Central memory CD8-positive, alpha-beta T cell (primary cell): ENCODE measurements around the gene NFAM1.
A peak's percentile ranks its signal among the peaks of the same experiment; 100 is the strongest.

Experiments
- ATAC-seq: fragments of 150-1000 bp; cut with Tn5 transposase; replicated peaks from 2 replicates; pipeline ENCODE4 v1.10.0; 2022; ENCODE audit warnings: mild to moderate bottlenecking, moderate FRiP score, moderate number of reproducible peaks; ENCODE audit not compliant: poor library complexity, severe bottlenecking; ENCODE audit errors: extremely low read depth
- DNase-seq, 2 donors: peaks; one replicate each; pipeline ENCODE4 v3.0.0; 2021; ENCODE audit warnings: low spot score in 2 of 2
- H3K27ac Mint-ChIP-seq: one replicate; pipeline ENCODE4 v1.8.0; 2022; ENCODE audit warnings: low read depth, mild to moderate bottlenecking, moderate library complexity, mixed read lengths
- H3K27me3 Mint-ChIP-seq: one replicate; pipeline ENCODE4 v1.8.0; 2022; ENCODE audit warnings: mixed read lengths
- H3K36me3 Mint-ChIP-seq: one replicate; pipeline ENCODE4 v1.8.0; 2022; ENCODE audit warnings: mild to moderate bottlenecking, moderate library complexity, mixed read lengths; ENCODE audit not compliant: insufficient read depth
- H3K4me1 Mint-ChIP-seq: one replicate; pipeline ENCODE4 v1.8.0; 2022; ENCODE audit warnings: mixed read lengths
- H3K4me3 Mint-ChIP-seq: one replicate; pipeline ENCODE4 v1.8.0; 2022; ENCODE audit warnings: mild to moderate bottlenecking, moderate library complexity, mixed read lengths
- H3K9me3 Mint-ChIP-seq: one replicate; pipeline ENCODE4 v1.8.0; 2022; ENCODE audit warnings: mixed read lengths

The NFAM1 gene

DNA sequence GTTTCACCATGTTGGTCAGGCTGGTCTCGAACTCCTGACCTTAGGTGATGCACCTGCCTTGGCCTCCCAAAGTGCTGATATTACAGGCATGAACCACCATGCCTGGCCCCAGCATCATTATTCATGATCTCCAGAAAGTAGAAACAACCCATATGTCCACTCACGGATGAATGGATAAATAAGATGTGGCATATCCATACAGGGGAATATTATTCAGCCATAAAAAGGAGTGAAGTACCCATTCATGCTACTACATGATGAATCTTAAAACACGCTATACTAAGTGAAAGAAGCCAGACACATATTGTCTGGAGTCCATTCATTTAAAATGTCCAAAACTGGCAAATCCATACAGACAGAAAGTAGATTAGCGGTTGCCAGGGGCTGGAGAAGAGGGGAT is 81.8 kb downstream of the NFAM1 start:
- Mint-ChIP-seq H3K9me3 (no peaks in the 10 kb centered on the region), H3K36me3 (peaks cover 1% of the 10 kb centered on the region), H3K4me1 (no peaks in the 10 kb centered on the region), H3K27me3 (no peaks in the 10 kb centered on the region), H3K4me3 (no peak overlapping the region), H3K27ac (no peak overlapping the region)
- ATAC-seq (no peak), DNase-seq (no peak)

DNA sequence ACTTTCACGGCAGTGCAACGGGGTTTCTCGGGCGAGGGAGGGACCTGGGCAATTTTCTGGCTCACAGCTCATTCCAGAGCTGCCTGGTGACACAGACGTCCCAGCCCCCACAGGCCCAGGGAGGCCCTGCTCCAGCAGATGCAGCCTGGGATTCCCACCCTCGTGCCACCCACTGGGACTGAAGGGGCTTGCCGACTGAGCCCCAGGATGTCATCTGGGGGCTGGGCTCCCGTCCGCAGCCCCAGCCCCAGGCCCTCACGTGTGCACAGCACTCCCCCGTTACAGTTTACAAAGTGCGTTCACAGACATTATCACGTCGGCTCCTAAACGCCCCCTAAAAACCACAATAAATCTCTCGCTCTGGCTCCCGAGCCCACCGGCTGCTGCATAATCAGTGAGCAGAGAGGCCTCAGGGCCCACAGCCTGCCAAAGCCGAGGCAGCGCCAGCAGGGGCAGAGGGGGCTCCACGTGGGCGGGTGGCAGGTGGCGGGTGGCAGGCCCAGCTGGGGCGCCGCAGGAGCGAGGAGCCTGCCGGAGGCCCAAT is 84.8 kb downstream of the NFAM1 start:
- Mint-ChIP-seq H3K4me3 (no peak overlapping the region), H3K9me3 (no peaks in the 10 kb centered on the region), H3K27ac (no peak overlapping the region), H3K36me3 (peaks cover 2% of the 10 kb centered on the region), H3K4me1 (no peaks in the 10 kb centered on the region), H3K27me3 (no peaks in the 10 kb centered on the region)
- DNase-seq (no peak), ATAC-seq (no peak)

DNA sequence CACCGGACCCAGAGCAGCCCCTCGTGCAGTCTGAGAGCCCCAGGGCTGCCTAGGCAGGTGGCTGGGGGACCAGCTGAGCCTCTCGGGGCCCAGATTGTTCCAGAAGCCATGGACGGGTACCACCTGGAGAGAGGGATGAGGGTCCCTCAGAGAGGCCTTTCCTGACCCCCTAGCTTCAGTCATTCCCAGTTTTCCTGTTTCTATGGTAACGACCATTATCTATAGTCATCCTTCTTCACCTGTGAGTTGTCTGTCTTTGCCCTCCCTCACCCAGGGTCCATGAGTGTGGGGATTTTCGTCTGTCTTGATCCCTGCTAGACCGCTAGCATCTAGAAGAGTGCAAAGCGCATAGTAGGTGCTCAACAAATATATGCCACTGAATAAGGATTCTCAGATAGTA is 85.5 kb downstream of the NFAM1 start:
- peaks cover 2% of the 10 kb centered on the region for H3K36me3 Mint-ChIP-seq
- no peak for ATAC-seq

DNA sequence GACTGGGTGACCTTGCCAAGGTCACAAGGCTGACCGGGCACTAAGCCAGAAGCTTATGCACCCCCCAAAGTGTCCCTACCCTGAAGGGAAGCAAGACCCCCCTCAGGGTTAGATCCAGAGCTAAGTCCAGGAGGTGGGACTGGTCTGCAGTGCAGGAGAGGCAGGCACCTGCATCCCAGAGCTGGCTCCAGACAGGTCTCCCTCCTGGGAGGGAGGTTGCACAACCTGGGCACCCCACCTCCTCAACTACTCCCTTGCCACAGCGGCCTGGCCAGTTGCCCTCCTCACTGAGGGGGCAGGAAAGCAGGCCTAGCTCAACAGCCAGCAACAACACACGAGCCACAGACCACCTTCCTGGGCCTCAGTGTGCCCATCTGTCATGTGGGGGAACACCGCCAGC is 86.7 kb downstream of the NFAM1 start:
- Mint-ChIP-seq H3K4me3 (peak overlapping the region; percentile 62), H3K4me1 (no peaks in the 10 kb centered on the region), H3K9me3 (no peaks in the 10 kb centered on the region), H3K36me3 (peaks cover 2% of the 10 kb centered on the region), H3K27ac (no peak overlapping the region), H3K27me3 (no peaks in the 10 kb centered on the region)
- no peak for DNase-seq
- no peak for ATAC-seq

More for the DNA sequence above, 85.5 kb downstream of the NFAM1 start:
- Mint-ChIP-seq H3K9me3 (no peaks in the 10 kb centered on the region), H3K27ac (no peak overlapping the region), H3K4me1 (no peaks in the 10 kb centered on the region), H3K4me3 (no peak overlapping the region), H3K27me3 (no peaks in the 10 kb centered on the region)
- no peak for DNase-seq

DNA sequence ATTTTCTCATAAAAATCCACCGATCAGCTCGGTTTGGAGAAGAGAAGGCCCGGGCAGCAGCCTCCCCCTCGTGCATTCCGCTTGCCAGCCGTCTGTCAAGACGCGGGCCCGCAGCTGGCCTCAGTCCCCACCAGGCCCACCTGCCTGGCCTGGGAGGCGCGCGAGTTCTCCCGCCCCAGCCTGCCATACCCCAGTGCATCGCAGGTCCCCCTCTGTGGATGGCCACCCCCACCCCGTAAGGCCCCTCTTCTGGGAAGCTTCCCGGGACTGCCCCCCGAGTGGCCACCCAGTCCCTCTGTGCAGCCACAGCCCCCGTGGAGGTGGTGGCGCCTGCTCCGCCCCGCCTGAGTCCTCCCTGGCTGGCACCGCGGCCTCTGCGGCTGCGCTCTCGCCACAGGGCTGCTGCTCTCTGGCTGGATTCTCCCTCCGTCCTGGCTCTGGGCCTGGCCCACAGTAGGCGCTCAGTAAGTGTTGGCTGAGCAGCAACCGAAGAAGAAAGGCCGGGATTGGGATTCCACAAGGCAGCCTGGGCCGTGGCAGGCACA is 87.8 kb downstream of the NFAM1 start:
- Mint-ChIP-seq H3K4me3 (peak overlapping the region; percentile 62), H3K36me3 (peaks cover 2% of the 10 kb centered on the region), H3K4me1 (no peaks in the 10 kb centered on the region), H3K9me3 (no peaks in the 10 kb centered on the region), H3K27me3 (no peaks in the 10 kb centered on the region), H3K27ac (no peak overlapping the region)
- no peak for ATAC-seq
- DNase-seq, result no peak

DNA sequence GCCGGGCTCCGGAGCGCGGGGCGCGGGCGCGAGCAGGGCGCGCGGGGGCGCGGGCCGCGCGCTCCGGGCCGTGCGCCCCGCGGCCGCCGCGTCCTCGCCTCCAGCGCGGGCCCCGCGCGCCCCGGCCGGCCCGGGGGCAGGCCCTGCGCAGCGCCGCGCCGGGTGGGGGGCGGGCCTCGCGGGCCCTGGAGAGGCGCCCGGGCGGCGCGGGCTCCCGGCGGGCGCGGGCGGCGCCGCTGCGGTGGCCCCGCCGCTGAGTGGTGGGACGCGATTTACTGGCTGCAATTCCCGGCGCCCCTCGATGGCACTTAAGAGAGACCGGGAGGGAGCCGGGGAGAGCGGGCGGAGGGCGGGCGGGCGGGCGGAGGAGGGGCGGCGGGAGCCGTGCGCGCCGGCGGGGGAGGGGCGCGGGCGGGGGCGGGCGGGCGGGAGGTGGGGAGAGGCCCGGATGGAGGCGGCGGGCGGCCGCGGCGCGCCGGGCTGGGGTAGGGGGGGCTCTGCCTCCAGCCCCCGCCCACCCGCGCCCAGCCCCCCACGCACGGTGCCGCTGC is 88.6 kb downstream of the NFAM1 start:
- H3K36me3 Mint-ChIP-seq, result peaks cover 2% of the 10 kb centered on the region
- H3K4me1 Mint-ChIP-seq, result no peaks in the 10 kb centered on the region
- H3K4me3 Mint-ChIP-seq, result peak overlapping the region; percentile 62
- no peaks in the 10 kb centered on the region for H3K27me3 Mint-ChIP-seq
- no peaks in the 10 kb centered on the region for H3K9me3 Mint-ChIP-seq
- ATAC-seq (peak; percentile 72), DNase-seq (no peak)
- H3K27ac Mint-ChIP-seq, result no peak overlapping the region

DNA sequence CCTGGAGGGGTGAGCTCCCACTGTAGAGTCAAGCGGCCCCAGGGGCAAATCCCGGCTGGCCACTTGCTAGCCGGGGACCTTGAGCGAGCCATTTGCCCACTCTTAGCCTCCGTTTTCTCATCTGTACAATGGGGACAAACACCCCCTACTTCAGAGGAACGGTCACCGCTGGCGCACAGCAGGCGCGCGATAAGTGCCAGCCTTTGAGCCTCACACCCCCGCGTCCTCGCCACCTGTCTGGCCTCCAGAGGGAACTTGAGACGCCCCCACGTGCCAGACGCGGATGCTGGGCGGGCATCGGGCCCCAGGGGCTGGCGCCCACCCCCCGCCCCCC is 89.1 kb downstream of the NFAM1 start:
- H3K27me3 Mint-ChIP-seq, result no peaks in the 10 kb centered on the region
- H3K4me1 Mint-ChIP-seq, result no peaks in the 10 kb centered on the region
- peak; percentile 12 for ATAC-seq

DNA sequence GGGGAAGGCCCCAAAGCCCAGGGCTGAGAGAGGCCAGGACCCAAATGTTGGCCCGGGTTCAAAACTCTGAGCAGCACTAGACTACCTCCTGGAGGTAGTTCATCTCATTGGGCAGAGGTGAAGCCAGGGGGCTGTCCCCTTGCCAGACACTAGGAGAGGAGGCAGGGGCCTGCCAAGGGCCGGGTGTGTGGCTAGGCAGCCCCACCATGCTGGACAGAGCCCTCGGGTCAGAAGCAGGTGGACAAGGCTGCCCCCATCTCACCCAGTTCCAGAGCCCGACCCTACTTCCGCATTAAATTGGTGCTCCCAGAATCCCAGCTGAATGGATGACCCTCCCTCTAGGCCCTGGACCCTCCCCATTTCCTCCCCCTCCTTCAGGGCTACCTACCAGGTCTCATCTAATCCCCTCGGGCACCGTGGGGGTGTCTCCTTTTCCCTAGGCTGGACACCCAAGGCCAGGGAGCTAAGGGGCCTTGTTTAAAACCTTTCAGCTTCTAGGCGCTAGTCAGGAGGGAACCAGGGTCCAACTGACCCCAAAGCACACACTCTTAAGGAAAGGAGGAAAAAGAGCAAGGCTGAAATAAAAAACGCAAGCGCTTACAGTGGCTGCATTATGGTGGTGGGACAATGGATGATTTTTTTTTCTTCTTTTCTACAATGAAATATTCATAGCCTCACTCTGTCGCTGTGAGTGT is 89.6 kb downstream of the NFAM1 start:
- Mint-ChIP-seq H3K4me3 (peak overlapping the region; percentile 62), H3K4me1 (no peaks in the 10 kb centered on the region), H3K9me3 (no peaks in the 10 kb centered on the region), H3K27me3 (no peaks in the 10 kb centered on the region), H3K36me3 (peaks cover 2% of the 10 kb centered on the region), H3K27ac (no peak overlapping the region)
- DNase-seq (no peak), ATAC-seq (no peak)

More for the DNA sequence above, 89.1 kb downstream of the NFAM1 start:
- H3K4me3 Mint-ChIP-seq, result peak overlapping the region; percentile 62
- DNase-seq, result no peak
- no peaks in the 10 kb centered on the region for H3K9me3 Mint-ChIP-seq
- peaks cover 2% of the 10 kb centered on the region for H3K36me3 Mint-ChIP-seq
- H3K27ac Mint-ChIP-seq, result no peak overlapping the region

DNA sequence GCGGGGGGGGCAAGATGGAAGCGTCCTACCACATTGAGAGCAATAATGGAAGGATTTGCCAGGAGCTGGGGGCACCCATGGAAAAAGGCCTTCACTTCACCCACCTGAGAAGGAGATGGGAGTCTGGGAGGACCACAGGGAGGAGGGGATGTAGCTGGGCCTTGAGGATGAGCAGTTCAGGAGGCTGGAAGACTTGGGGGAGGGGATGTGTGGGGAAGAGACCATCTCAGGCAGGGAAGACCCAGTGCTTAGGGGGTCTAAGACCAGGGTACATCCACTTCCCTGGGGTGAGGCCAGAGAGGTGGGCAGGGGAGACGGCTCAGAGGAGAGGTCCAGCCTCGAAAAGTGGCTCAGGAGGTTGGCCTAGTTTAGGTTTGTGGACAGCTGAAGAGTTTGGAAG is 90.4 kb downstream of the NFAM1 start:
- no peak for DNase-seq
- Mint-ChIP-seq H3K36me3 (peaks cover 2% of the 10 kb centered on the region), H3K9me3 (no peaks in the 10 kb centered on the region), H3K27ac (no peak overlapping the region), H3K4me3 (peak overlapping the region; percentile 62), H3K27me3 (no peaks in the 10 kb centered on the region), H3K4me1 (no peaks in the 10 kb centered on the region)
- ATAC-seq, result no peak

DNA sequence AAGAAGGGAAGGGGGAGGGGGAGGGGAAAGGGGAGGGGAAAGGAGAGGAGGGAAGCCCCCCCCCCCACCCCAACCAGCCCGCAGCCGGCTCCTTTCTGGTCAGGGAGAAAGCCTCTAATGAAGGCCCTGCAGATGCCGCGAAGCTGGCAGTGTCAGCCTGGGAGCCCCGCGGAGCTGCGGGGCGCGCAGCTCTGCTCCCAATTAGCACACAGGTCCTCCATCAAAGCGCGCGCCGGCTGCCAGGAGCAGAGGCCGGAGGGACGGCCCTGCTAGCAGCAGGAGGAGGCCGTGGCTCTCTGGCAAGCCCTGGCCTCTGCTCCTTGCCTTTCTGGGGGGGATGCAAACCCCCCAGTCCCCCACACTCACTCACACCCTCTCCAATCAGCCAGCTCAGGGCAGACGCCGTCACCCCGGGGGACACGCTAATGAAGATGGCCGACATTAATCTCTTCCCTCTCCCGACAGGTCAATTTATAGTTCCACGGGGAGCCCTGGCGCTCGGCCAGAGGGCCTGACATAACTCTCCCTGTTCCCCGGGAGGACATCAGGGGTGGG is 91.3 kb downstream of the NFAM1 start:
- no peaks in the 10 kb centered on the region for H3K9me3 Mint-ChIP-seq
- H3K27ac Mint-ChIP-seq, result no peak overlapping the region
- no peak for DNase-seq
- H3K4me3 Mint-ChIP-seq, result no peak overlapping the region
- no peaks in the 10 kb centered on the region for H3K4me1 Mint-ChIP-seq
- no peak for ATAC-seq
- peaks cover 2% of the 10 kb centered on the region for H3K36me3 Mint-ChIP-seq
- H3K27me3 Mint-ChIP-seq, result no peaks in the 10 kb centered on the region

DNA sequence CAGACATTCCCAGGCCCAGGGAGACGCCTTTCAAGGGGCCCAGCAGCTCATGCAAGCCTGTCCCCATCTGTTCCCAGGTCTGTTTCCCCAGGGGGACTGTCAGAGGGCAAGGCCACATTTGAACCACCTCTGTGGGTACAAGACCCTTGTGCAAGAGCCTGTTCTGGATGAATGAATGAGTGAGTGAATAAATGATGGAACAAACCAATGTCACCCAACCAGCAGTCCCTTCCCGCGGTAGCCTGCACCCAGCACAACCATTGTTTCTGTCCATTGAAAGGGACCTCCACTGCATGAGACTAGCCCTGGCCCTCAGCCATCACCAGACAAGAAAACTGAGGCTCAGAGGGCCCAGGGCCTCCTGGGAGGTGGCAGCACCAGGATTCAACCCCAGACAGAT is 92.1 kb downstream of the NFAM1 start:
- peaks cover 4% of the 10 kb centered on the region for H3K4me1 Mint-ChIP-seq
- H3K9me3 Mint-ChIP-seq, result no peaks in the 10 kb centered on the region
- no peaks in the 10 kb centered on the region for H3K27me3 Mint-ChIP-seq
- DNase-seq (no peak), ATAC-seq (no peak)
- H3K36me3 Mint-ChIP-seq, result no peaks in the 10 kb centered on the region
- H3K27ac Mint-ChIP-seq, result no peak overlapping the region
- H3K4me3 Mint-ChIP-seq, result no peak overlapping the region

DNA sequence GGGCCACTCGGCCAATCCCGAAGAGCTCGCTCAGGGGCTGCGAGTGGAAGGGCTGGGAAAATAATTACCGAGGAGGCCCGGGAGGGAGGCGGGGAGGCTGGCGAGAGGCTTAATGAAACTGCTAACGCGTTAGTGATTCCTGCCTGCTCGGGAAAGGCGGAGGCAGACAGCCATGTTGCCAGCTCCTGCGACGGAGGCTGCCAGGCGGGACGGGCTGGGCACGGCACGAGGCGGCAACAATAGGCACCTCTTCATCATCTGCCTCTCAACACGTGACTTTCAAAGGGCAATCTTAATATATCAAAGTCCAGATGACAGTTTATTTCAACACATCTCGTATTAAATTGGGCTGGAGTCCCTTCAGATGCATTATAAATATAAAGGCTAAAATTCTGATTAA is 93.7 kb downstream of the NFAM1 start:
- DNase-seq (no peak), ATAC-seq (no peak)
- Mint-ChIP-seq H3K4me1 (peaks cover 7% of the 10 kb centered on the region), H3K9me3 (no peaks in the 10 kb centered on the region), H3K27ac (no peak overlapping the region), H3K27me3 (no peaks in the 10 kb centered on the region), H3K4me3 (no peak overlapping the region), H3K36me3 (no peaks in the 10 kb centered on the region)

DNA sequence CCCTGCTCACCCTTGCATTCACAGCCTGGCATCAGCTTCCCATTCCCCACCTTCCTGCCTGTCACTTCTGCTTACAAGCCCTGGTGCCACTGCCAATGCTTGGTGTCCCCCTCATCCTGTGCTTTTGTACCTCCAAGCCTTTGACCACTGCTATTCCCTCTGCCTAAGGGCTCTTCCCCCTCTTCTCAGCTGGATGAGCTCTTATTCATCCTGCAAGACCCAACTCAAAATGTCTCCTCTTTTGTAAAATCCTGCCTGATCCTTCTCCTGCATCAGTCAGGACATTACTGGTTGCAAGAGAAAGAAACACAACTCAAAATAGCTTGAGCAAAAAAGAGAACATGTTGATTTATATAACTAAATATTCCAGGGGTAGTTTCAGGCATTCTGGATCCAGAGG is 94.8 kb downstream of the NFAM1 start:
- DNase-seq (no peak), ATAC-seq (no peak)
- Mint-ChIP-seq H3K36me3 (no peaks in the 10 kb centered on the region), H3K4me3 (no peak overlapping the region), H3K27ac (peak overlapping the region; percentile 18), H3K27me3 (no peaks in the 10 kb centered on the region), H3K9me3 (no peaks in the 10 kb centered on the region), H3K4me1 (peaks cover 7% of the 10 kb centered on the region)
